BJ (cell line): ENCODE results near the gene PHYHIPL. TPM values are rescaled to one million over a fixed set of nuclear protein-coding genes. Genes with fewer than 3 reads are reported as not detected.

Source experiments
- CTCF ChIA-PET: fragments of 350-600 bp; formaldehyde crosslinking; extraction: SDS; loops from one replicate; lab custom pipeline; 2021; ENCODE audit warnings: antibody characterized with exemption, inconsistent platforms; lab: Yijun Ruan, JAX
- POLR2A ChIA-PET: fragments of 300-600 bp; sonication (Branson Sonifier 250); formaldehyde crosslinking; extraction: SDS; loops from one replicate; lab custom pipeline; 2021; ENCODE audit warnings: antibody characterized with exemption; lab: Charles Lee
- DNase-seq: peaks from one replicate; pipeline ENCODE4 v3.0.0-alpha.2; 2011; ENCODE audit warnings: low read depth
- H3K27me3 ChIP-seq: 2 replicates; pipeline ENCODE4 v1.6.0; 2011; ENCODE audit warnings: low read length; ENCODE audit not compliant: control insufficient read depth, insufficient read depth
- H3K36me3 ChIP-seq: 2 replicates; pipeline ENCODE4 v1.5.1; 2011; ENCODE audit warnings: low read length; ENCODE audit not compliant: control insufficient read depth, insufficient read depth
- H3K4me3 ChIP-seq: 2 replicates; pipeline ENCODE4 v1.5.1; 2011; ENCODE audit warnings: low read depth, mild to moderate bottlenecking, control low read depth, low read length
- polyA plus RNA-seq: library from polyadenylated mRNA; depleted of rRNA; stranded (reverse); fragments of >200 nt; gene quantifications from 2 replicates; pipeline ENCODE4 v1.2.3, GENCODE V29; 2011
- TF ChIP-seq, protein P1 (sequence below): IDR thresholded peaks from 2 replicates; pipeline ENCODE4 v1.5.1; 2011; ENCODE audit warnings: low read depth, mild to moderate bottlenecking, control low read depth, inconsistent platforms, low read length, moderate library complexity; ENCODE audit not compliant: insufficient read depth

Gene PHYHIPL
- polyA plus RNA-seq, 1 experiment, result not detected

- no peaks in the 10 kb centered on the region for H3K27me3 ChIP-seq
- DNase-seq, result no peak
- no peaks in the 10 kb centered on the region for H3K36me3 ChIP-seq
- TF ChIP-seq, protein P1, sequence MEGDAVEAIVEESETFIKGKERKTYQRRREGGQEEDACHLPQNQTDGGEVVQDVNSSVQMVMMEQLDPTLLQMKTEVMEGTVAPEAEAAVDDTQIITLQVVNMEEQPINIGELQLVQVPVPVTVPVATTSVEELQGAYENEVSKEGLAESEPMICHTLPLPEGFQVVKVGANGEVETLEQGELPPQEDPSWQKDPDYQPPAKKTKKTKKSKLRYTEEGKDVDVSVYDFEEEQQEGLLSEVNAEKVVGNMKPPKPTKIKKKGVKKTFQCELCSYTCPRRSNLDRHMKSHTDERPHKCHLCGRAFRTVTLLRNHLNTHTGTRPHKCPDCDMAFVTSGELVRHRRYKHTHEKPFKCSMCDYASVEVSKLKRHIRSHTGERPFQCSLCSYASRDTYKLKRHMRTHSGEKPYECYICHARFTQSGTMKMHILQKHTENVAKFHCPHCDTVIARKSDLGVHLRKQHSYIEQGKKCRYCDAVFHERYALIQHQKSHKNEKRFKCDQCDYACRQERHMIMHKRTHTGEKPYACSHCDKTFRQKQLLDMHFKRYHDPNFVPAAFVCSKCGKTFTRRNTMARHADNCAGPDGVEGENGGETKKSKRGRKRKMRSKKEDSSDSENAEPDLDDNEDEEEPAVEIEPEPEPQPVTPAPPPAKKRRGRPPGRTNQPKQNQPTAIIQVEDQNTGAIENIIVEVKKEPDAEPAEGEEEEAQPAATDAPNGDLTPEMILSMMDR, result no peak
- CTCF ChIA-PET, result no interaction called here
- no peak overlapping the region for H3K4me3 ChIP-seq
- POLR2A ChIA-PET, result no interaction called here
Measured at GRCh38 chr10:59148701-59149100, 27.7 kb upstream of the PHYHIPL start.

- no peak overlapping the region for H3K4me3 ChIP-seq
- POLR2A ChIA-PET, result no interaction called here
- no peak for DNase-seq
- no peaks in the 10 kb centered on the region for H3K36me3 ChIP-seq
- TF ChIP-seq, protein P1, result no peak
- CTCF ChIA-PET, result no interaction called here
- H3K27me3 ChIP-seq, result no peaks in the 10 kb centered on the region
Measured at GRCh38 chr10:59155556-59155955, 20.9 kb upstream of the PHYHIPL start.

DNA sequence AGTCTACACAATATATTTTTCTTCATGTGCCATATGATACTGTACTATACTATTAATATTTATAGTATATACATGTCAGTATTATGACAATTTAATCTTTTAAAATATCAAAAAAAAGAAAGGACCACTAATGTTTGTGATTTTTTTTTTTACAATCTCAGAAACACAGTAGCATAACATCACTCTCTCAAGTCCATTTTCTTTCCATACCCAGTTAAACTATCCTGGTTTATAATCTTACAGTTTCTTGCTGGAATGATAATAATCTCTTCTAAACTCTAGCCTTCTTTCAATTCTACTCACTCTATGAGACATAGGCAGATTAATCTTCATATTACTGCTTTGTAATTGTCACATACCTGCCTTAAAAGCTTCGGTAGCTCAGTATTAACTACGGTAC, 8.9 kb upstream of the PHYHIPL start:
- POLR2A ChIA-PET, result no interaction called here
- Histone ChIP-seq H3K36me3 (no peaks in the 10 kb centered on the region), H3K4me3 (no peak overlapping the region), H3K27me3 (no peaks in the 10 kb centered on the region)
- TF ChIP-seq, protein P1, result no peak
- CTCF ChIA-PET, result no interaction called here
- no peak for DNase-seq

DNA sequence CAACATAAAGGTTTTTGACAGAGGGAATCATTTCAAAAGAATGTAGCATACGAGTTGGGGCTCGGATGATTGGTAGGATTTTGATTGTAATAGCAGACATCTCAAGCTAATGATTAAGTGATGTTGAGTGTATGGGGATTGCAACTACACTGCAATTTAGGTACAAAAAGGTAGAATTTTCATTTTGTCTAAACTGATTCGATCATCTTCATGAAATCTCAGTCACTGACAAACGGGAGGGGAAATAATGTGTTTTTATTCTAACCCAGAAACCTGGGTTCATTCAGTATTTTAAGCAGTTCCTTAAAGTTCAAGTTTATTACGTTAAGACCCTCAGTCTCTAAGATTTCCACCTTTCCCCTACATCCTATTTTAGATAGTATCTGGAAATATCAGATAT, 3.9 kb upstream of the PHYHIPL start:
- TF ChIP-seq, protein P1, result no peak
- CTCF ChIA-PET, result interaction anchor here (1.3 kb wide), 1 partner anchor 11 kb away, joined by 3 read pairs; no protein-coding TSS in a partner anchor
- Histone ChIP-seq H3K36me3 (no peaks in the 10 kb centered on the region), H3K27me3 (peaks cover 14% of the 10 kb centered on the region), H3K4me3 (no peak overlapping the region)
- POLR2A ChIA-PET, result no interaction called here
- DNase-seq, result no peak

DNA sequence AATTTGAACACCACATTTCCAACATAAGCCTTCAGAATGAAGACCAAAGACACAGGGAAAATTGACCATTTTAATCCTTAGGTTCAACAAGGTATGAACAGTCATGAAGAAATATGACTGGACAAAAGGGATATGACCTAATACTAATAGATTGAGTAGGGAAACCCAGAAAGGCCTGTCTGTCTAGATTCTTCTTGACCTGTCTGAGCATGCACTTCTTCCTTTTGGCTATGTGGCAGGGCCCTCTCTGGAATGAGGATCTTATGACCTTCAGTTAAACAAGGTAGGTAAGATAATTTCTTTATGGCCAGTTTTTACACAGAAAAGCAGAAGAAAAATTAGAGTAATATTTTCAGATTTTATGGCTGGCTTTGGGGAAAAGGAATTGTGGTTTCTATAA, 3.0 kb upstream of the PHYHIPL start:
- no peak for DNase-seq
- CTCF ChIA-PET, result no interaction called here
- POLR2A ChIA-PET, result no interaction called here
- TF ChIP-seq, protein P1, result no peak
- Histone ChIP-seq H3K4me3 (no peak overlapping the region), H3K27me3 (peaks cover 14% of the 10 kb centered on the region), H3K36me3 (no peaks in the 10 kb centered on the region)
